GM18526 (cell line): ENCODE data around the gene DLX4.

Source experiments
- POLR2A ChIP-seq: IDR thresholded peaks from 3 replicates; pipeline ENCODE4 v1.6.1; 2011; ENCODE audit not compliant: insufficient read length; ENCODE audit errors: extremely low read depth

Gene DLX4

GRCh38 chr17:49972486-49973270 is 3.7 kb downstream of the DLX4 start:
- no peak for TF ChIP-seq POLR2A

- TF ChIP-seq POLR2A: no peak
Observed at GRCh38 chr17:49973271-49973615, 4.3 kb downstream of the DLX4 start.

GRCh38 chr17:49975531-49975930 is 6.5 kb downstream of the DLX4 start:
- no peak for TF ChIP-seq POLR2A

GRCh38 chr17:49976163-49976827 is 7.3 kb downstream of the DLX4 start:
- TF ChIP-seq POLR2A: no peak

GRCh38 chr17:49976828-49977202 is 7.8 kb downstream of the DLX4 start:
- no peak for TF ChIP-seq POLR2A

GRCh38 chr17:49977463-49978389 is 8.7 kb downstream of the DLX4 start:
- no peak for TF ChIP-seq POLR2A

- no peak for TF ChIP-seq POLR2A
Observed at GRCh38 chr17:49978501-49978900, 9.5 kb downstream of the DLX4 start.

- TF ChIP-seq POLR2A: no peak
Observed at GRCh38 chr17:49979748-49980479, 10.9 kb downstream of the DLX4 start.

- TF ChIP-seq POLR2A: no peak
Observed at GRCh38 chr17:49980703-49981197, 11.8 kb downstream of the DLX4 start.

GRCh38 chr17:49984283-49984682 is 15.3 kb downstream of the DLX4 start:
- TF ChIP-seq POLR2A: no peak

GRCh38 chr17:49984776-49985175 is 15.8 kb downstream of the DLX4 start:
- TF ChIP-seq POLR2A: no peak

- no peak for TF ChIP-seq POLR2A
Observed at GRCh38 chr17:49985310-49985990, 16.5 kb downstream of the DLX4 start.

- TF ChIP-seq POLR2A: no peak
Observed at GRCh38 chr17:49986396-49987289, 17.7 kb downstream of the DLX4 start.

GRCh38 chr17:49987290-49987585 is 18.2 kb downstream of the DLX4 start:
- no peak for TF ChIP-seq POLR2A
